Neural cell (in vitro differentiated cells): ENCODE data around the gene RAP1B. TPM values are rescaled to one million over a fixed set of nuclear protein-coding genes. Genes with fewer than 3 reads are reported as not detected.

ENCODE experiments used
- H2AFZ ChIP-seq: fragments of 200-600, 300-800 bp; sonication (generic), shearing (Covaris generic); 2 replicates; pipeline ENCODE4 v1.6.0; 2014; ENCODE audit warnings: low read depth, mild to moderate bottlenecking, antibody characterized with exemption, low read length, moderate library complexity
- H3F3A ChIP-seq: fragments of 200-600 bp; shearing (Covaris generic); 2 replicates; pipeline ENCODE4 v1.6.1; 2016; ENCODE audit warnings: mild to moderate bottlenecking, moderate library complexity, mixed read lengths, antibody characterized with exemption, low read length; ENCODE audit not compliant: insufficient read depth, poor library complexity, severe bottlenecking
- H3K27ac ChIP-seq: fragments of 200-600, 300-800 bp; sonication (generic), shearing (Covaris generic); 2 replicates; pipeline ENCODE4 v1.5.1; 2014; ENCODE audit warnings: mild to moderate bottlenecking, low read length, moderate library complexity
- H3K27me3 ChIP-seq: fragments of 300-800, 200-600 bp; sonication (generic), shearing (Covaris generic); 2 replicates; pipeline ENCODE4 v1.6.0; 2014; ENCODE audit warnings: mild to moderate bottlenecking, low read depth, low read length, moderate library complexity; ENCODE audit not compliant: insufficient read depth
- H3K36me3 ChIP-seq: fragments of 300-800, 200-600 bp; sonication (generic), shearing (Covaris generic); 2 replicates; pipeline ENCODE4 v1.5.1; 2014; ENCODE audit warnings: mild to moderate bottlenecking, antibody characterized with exemption, low read length, moderate library complexity; ENCODE audit not compliant: insufficient read depth
- H3K4me2 ChIP-seq: fragments of 300-800, 200-600 bp; sonication (generic), shearing (Covaris generic); 2 replicates; pipeline ENCODE4 v1.6.0; 2014; ENCODE audit warnings: mild to moderate bottlenecking, low read length
- H3K4me3 ChIP-seq: fragments of 300-800, 200-600 bp; sonication (generic), shearing (Covaris generic); 2 replicates; pipeline ENCODE4 v1.5.1; 2014; ENCODE audit warnings: mild to moderate bottlenecking, low read length, moderate library complexity
- H3K79me2 ChIP-seq: fragments of 200-600 bp; shearing (Covaris generic); replicated peaks from 2 replicates; pipeline ENCODE4 v1.6.0; 2014; ENCODE audit warnings: mild to moderate bottlenecking, low read length, moderate library complexity; ENCODE audit not compliant: insufficient read depth
- H3K9ac ChIP-seq: fragments of 300-800, 200-600 bp; sonication (generic), shearing (Covaris generic); 2 replicates; pipeline ENCODE4 v1.6.1; 2016; ENCODE audit warnings: mild to moderate bottlenecking, low read length, mixed read lengths
- H3K9me2 ChIP-seq: fragments of 200-600 bp; shearing (Covaris generic); 2 replicates; pipeline ENCODE4 v1.6.1; 2016; ENCODE audit warnings: mild to moderate bottlenecking, low read length, mixed read lengths; ENCODE audit not compliant: insufficient read depth
- H3K9me3 ChIP-seq: fragments of 200-600, 300-800 bp; sonication (generic), shearing (Covaris generic); 2 replicates; pipeline ENCODE4 v1.6.1; 2016; ENCODE audit warnings: mild to moderate bottlenecking, mixed run types, low read length, moderate library complexity, mixed read lengths
- H4K20me1 ChIP-seq: fragments of 200-600 bp; shearing (Covaris generic); 2 replicates; pipeline ENCODE4 v1.6.1; 2016; ENCODE audit warnings: mild to moderate bottlenecking, mixed run types; ENCODE audit not compliant: insufficient read depth
- EP300 ChIP-seq: fragments of 450-650 bp; conservative IDR thresholded peaks from 2 replicates; pipeline ENCODE4 v1.6.1; 2014; ENCODE audit warnings: antibody characterized with exemption, mild to moderate bottlenecking, moderate library complexity; ENCODE audit not compliant: poor library complexity, severe bottlenecking
- EZH2 ChIP-seq: fragments of 200-600, 300-800 bp; shearing (Covaris generic), sonication (generic); IDR thresholded peaks from 2 replicates; pipeline ENCODE4 v1.6.1; 2014; ENCODE audit warnings: antibody characterized with exemption, low read length, borderline replicate concordance, mild to moderate bottlenecking; ENCODE audit not compliant: insufficient read depth, poor library complexity, severe bottlenecking
- MXI1 ChIP-seq: fragments of 450-650 bp; conservative IDR thresholded peaks from 2 replicates; pipeline ENCODE4 v1.6.1; 2014; ENCODE audit warnings: antibody characterized with exemption, mild to moderate bottlenecking; ENCODE audit not compliant: poor library complexity, severe bottlenecking
- POLR2AphosphoS5 ChIP-seq: IDR thresholded peaks from 2 replicates; pipeline ENCODE4 v1.6.1; 2012
- RAD21 ChIP-seq: fragments of 450-650 bp; conservative IDR thresholded peaks from 2 replicates; pipeline ENCODE4 v1.6.1; 2014; ENCODE audit warnings: antibody characterized with exemption, mild to moderate bottlenecking, moderate library complexity
- SMC3 ChIP-seq: fragments of 450-650 bp; conservative IDR thresholded peaks from 2 replicates; pipeline ENCODE4 v1.6.1; 2014; ENCODE audit warnings: antibody characterized with exemption, mild to moderate bottlenecking, moderate library complexity; ENCODE audit not compliant: poor library complexity
- TAF1 ChIP-seq: IDR thresholded peaks from 2 replicates; pipeline ENCODE4 v1.6.1; 2012; ENCODE audit warnings: low read depth
- polyA plus RNA-seq: library from polyadenylated mRNA; depleted of rRNA; stranded (reverse); fragments of >200 nt; gene quantifications from 2 replicates; pipeline ENCODE4 v1.2.3, GENCODE V29; 2014
- TF ChIP-seq, protein P1 (sequence below): fragments of 450-650 bp; IDR thresholded peaks from 2 replicates; pipeline ENCODE4 v1.5.1; 2014; ENCODE audit warnings: antibody characterized with exemption, mild to moderate bottlenecking, moderate library complexity; ENCODE audit not compliant: poor library complexity, severe bottlenecking
- TF ChIP-seq, protein P2 (sequence below): IDR thresholded peaks from 2 replicates; pipeline ENCODE4 v1.6.1; 2012; ENCODE audit warnings: borderline replicate concordance

The RAP1B gene
- polyA plus RNA-seq, 1 donor from 2014 or later, result 209 TPM

DNA sequence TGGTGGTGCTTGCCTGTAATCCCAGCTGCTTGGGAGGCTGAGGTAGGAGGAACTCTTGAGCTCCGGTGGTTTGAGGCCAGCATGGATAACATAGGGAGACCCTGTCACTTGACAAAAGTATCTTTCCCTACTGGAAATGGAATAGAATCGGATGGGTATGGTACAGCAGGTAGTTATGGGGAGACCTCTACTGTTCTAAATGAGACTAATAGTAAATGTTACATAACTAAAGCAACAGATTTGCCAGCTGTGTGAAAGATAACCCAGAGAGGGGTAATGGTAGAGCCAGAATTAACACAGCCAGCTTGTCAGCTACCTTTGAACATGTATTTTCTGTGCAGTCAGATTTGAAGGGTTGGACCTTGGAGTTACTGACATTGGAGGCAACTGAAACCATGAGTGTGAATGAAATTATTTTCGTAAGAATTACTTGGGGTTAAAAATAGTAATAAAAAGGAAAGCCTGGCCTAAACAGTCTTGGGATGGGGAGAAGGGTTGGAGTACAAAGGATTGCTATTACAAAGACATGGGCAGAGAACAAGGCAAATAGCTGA, 54.4 kb downstream of the RAP1B start:
- H3K79me2 ChIP-seq, result no peaks in the 10 kb centered on the region
- no peaks in the 10 kb centered on the region for H3K36me3 ChIP-seq
- no peaks in the 10 kb centered on the region for H3K9me2 ChIP-seq
- TF ChIP-seq RAD21 (peak; percentile 16), TAF1 (no peak)
- H3F3A ChIP-seq, result no peaks in the 10 kb centered on the region
- H3K4me2 ChIP-seq, result no peak overlapping the region
- no peak overlapping the region for H2AFZ ChIP-seq
- H3K27ac ChIP-seq, result no peak overlapping the region
- H3K9me3 ChIP-seq, result no peaks in the 10 kb centered on the region
- no peak overlapping the region for H3K9ac ChIP-seq
- no peak overlapping the region for H3K4me3 ChIP-seq
- H3K27me3 ChIP-seq, result no peaks in the 10 kb centered on the region
- H4K20me1 ChIP-seq, result no peaks in the 10 kb centered on the region

DNA sequence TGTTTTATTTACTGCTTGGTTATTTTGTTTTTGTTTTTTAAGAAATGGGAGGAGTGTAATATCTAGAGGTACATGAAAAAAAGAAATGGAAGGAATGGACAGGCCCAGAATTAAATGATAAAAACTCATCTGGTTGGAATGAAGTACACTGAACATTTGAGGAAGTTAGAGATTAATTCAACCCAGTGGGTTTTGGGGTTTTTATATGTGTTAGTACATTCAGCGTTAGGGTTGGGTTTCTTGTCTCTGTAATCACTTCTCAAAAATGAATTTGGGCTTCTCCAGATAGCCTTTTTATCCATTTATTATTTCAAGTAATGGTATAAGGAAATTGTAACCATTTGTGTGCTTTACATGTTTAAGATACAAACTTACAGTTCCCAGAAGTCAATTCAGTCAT, 56.6 kb downstream of the RAP1B start:
- Histone ChIP-seq H3K9me2 (no peaks in the 10 kb centered on the region), H3K9me3 (no peaks in the 10 kb centered on the region), H3K27ac (no peak overlapping the region), H2AFZ (no peak overlapping the region), H3K4me3 (no peak overlapping the region), H3F3A (no peaks in the 10 kb centered on the region), H3K36me3 (no peaks in the 10 kb centered on the region), H3K79me2 (no peaks in the 10 kb centered on the region), H3K9ac (no peak overlapping the region), H4K20me1 (no peaks in the 10 kb centered on the region), H3K4me2 (no peak overlapping the region), H3K27me3 (no peaks in the 10 kb centered on the region)
- no peak for TF ChIP-seq POLR2AphosphoS5
- no peak for TF ChIP-seq MXI1
- TF ChIP-seq, protein P1, sequence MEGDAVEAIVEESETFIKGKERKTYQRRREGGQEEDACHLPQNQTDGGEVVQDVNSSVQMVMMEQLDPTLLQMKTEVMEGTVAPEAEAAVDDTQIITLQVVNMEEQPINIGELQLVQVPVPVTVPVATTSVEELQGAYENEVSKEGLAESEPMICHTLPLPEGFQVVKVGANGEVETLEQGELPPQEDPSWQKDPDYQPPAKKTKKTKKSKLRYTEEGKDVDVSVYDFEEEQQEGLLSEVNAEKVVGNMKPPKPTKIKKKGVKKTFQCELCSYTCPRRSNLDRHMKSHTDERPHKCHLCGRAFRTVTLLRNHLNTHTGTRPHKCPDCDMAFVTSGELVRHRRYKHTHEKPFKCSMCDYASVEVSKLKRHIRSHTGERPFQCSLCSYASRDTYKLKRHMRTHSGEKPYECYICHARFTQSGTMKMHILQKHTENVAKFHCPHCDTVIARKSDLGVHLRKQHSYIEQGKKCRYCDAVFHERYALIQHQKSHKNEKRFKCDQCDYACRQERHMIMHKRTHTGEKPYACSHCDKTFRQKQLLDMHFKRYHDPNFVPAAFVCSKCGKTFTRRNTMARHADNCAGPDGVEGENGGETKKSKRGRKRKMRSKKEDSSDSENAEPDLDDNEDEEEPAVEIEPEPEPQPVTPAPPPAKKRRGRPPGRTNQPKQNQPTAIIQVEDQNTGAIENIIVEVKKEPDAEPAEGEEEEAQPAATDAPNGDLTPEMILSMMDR, result no peak

DNA sequence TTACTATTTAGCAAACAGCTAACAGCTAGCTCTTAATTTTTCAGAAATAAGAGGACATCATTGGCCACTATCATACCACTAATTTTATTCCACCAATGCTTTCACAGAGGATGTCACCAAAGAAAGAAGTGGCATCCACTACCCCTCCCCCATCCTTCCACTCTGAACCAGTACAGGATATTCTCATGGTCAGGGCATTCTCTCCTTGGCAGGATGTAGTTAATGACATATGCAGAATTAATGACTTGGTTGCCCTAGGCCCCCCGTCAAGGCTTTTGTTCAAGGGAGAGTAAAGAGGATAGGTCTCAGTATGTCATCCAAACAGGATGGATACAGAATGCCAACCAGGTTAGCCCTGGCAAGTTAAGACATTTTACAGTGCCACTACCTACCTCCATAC, 57.2 kb downstream of the RAP1B start:
- no peak overlapping the region for H3K4me3 ChIP-seq
- no peaks in the 10 kb centered on the region for H3F3A ChIP-seq
- no peaks in the 10 kb centered on the region for H3K9me3 ChIP-seq
- no peaks in the 10 kb centered on the region for H4K20me1 ChIP-seq
- no peaks in the 10 kb centered on the region for H3K27me3 ChIP-seq
- TF ChIP-seq EZH2, result no peak
- no peak for TF ChIP-seq MXI1
- TF ChIP-seq, protein P2, sequence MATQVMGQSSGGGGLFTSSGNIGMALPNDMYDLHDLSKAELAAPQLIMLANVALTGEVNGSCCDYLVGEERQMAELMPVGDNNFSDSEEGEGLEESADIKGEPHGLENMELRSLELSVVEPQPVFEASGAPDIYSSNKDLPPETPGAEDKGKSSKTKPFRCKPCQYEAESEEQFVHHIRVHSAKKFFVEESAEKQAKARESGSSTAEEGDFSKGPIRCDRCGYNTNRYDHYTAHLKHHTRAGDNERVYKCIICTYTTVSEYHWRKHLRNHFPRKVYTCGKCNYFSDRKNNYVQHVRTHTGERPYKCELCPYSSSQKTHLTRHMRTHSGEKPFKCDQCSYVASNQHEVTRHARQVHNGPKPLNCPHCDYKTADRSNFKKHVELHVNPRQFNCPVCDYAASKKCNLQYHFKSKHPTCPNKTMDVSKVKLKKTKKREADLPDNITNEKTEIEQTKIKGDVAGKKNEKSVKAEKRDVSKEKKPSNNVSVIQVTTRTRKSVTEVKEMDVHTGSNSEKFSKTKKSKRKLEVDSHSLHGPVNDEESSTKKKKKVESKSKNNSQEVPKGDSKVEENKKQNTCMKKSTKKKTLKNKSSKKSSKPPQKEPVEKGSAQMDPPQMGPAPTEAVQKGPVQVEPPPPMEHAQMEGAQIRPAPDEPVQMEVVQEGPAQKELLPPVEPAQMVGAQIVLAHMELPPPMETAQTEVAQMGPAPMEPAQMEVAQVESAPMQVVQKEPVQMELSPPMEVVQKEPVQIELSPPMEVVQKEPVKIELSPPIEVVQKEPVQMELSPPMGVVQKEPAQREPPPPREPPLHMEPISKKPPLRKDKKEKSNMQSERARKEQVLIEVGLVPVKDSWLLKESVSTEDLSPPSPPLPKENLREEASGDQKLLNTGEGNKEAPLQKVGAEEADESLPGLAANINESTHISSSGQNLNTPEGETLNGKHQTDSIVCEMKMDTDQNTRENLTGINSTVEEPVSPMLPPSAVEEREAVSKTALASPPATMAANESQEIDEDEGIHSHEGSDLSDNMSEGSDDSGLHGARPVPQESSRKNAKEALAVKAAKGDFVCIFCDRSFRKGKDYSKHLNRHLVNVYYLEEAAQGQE, result no peak
- no peak for TF ChIP-seq SMC3
- TF ChIP-seq, protein P1, result no peak
- TF ChIP-seq POLR2AphosphoS5, result no peak
- no peak for TF ChIP-seq EP300
- no peak for TF ChIP-seq TAF1
- H3K79me2 ChIP-seq, result no peaks in the 10 kb centered on the region
- no peak overlapping the region for H2AFZ ChIP-seq
- no peaks in the 10 kb centered on the region for H3K9me2 ChIP-seq
- H3K4me2 ChIP-seq, result no peak overlapping the region
- no peak overlapping the region for H3K27ac ChIP-seq
- H3K36me3 ChIP-seq, result no peaks in the 10 kb centered on the region
- no peak overlapping the region for H3K9ac ChIP-seq
